Activated CD8-positive, alpha-beta memory T cell treated with anti-CD3 and anti-CD28 coated beads, Interleukin-2, amount 50 U/mL, for 24 hours (primary cell): Measurements from ENCODE around the gene SLC34A1.
A peak's percentile ranks its signal among the peaks of the same experiment; 100 is the strongest.

Experiments used
- DNase-seq: peaks from one replicate; pipeline ENCODE4 v3.0.0-alpha.2; 2020; ENCODE audit errors: extremely low read depth

The SLC34A1 gene

GRCh38 chr5:177388521-177389052 lies 4.4 kb downstream of the SLC34A1 start:
- no peak for DNase-seq

- no peak for DNase-seq
Observed at GRCh38 chr5:177389241-177390169, 5.3 kb downstream of the SLC34A1 start.

- peak; percentile 75 for DNase-seq
Observed at GRCh38 chr5:177390363-177391300, 6.4 kb downstream of the SLC34A1 start.

- no peak for DNase-seq
Observed at GRCh38 chr5:177392765-177393164, 8.5 kb downstream of the SLC34A1 start.

GRCh38 chr5:177393206-177393765 lies 9.1 kb downstream of the SLC34A1 start:
- no peak for DNase-seq

- DNase-seq = no peak
Observed at GRCh38 chr5:177393990-177394389, 9.8 kb downstream of the SLC34A1 start.

- DNase-seq = no peak
Observed at GRCh38 chr5:177396078-177396477, 11.8 kb downstream of the SLC34A1 start.

- DNase-seq = no peak
Observed at GRCh38 chr5:177396807-177397206, 12.6 kb downstream of the SLC34A1 start.

GRCh38 chr5:177397875-177398390 lies 13.7 kb downstream of the SLC34A1 start:
- DNase-seq = no peak

- no peak for DNase-seq
Observed at GRCh38 chr5:177399997-177400868, 16.0 kb downstream of the SLC34A1 start, which contains the start of gene PFN3. Gene PFN3 (minus strand): TSS chr5:177400661. CDS start chr5:177400576, 85 bp downstream.

GRCh38 chr5:177402271-177403043 lies 18.2 kb downstream of the SLC34A1 start:
- DNase-seq = peak; percentile 40

GRCh38 chr5:177403102-177403791 lies 19.0 kb downstream of the SLC34A1 start:
- DNase-seq = no peak

- no peak for DNase-seq
Observed at GRCh38 chr5:177403792-177404640, 19.8 kb downstream of the SLC34A1 start.

GRCh38 chr5:177404641-177405179 lies 20.5 kb downstream of the SLC34A1 start:
- no peak for DNase-seq

GRCh38 chr5:177405312-177405711 lies 21.1 kb downstream of the SLC34A1 start:
- DNase-seq = no peak

GRCh38 chr5:177405805-177406204 lies 21.6 kb downstream of the SLC34A1 start:
- no peak for DNase-seq

- DNase-seq = no peak
Observed at GRCh38 chr5:177409043-177409801, 25.0 kb downstream of the SLC34A1 start, which contains the start of gene F12. Gene F12 (minus strand): TSS chr5:177409564. CDS start chr5:177409527, 37 bp downstream.
